Spleen (tissue), 7 donors: ENCODE measurements around the gene ARL5A.

Experiments
- CTCF ChIP-seq, 11 experiments: fragments of 200-600 bp in 7 of 11; fragments of 450-650 bp in 4 of 11; sonication (generic) in 4 of 11; IDR thresholded peaks in 8 of 11; conservative IDR thresholded peaks in 3 of 11; 1 replicate in 7 of 11; 2 replicates in 4 of 11; pipeline versions ENCODE4 v1.4.0 to v1.8.0; 2016 to 2021; ENCODE audit warnings: antibody characterized with exemption in 11 of 11, inconsistent platforms in 4 of 11, mild to moderate bottlenecking in 1 of 11
- POLR2A ChIP-seq, 3 donors: fragments of 450-650 bp; IDR thresholded peaks; one replicate each; pipeline ENCODE4 v1.5.1; 2017; ENCODE audit warnings: antibody characterized with exemption in 3 of 3, mild to moderate bottlenecking in 1 of 3
- donor health status: DM: no; HTN: no; CAD: no; lungs with moderate emphysema.
- donor health status: DM: no; HTN: no; CAD: no.
- donor health status: DM: no; HTN: no; CAD: no.

GRCh38 chr2:151790689-151791088, 37.5 kb downstream of the ARL5A start:
- no peak for TF ChIP-seq CTCF (IDR thresholded peaks at IDR 0.05 in 8 of 11, conservative IDR thresholded peaks at IDR 0.05 in 3 of 11)
- no peak for TF ChIP-seq POLR2A (IDR thresholded peaks at IDR 0.05)
